ENCODE data around the gene ILDR1. TPM values are rescaled to one million over a fixed set of nuclear protein-coding genes. Genes with fewer than 3 reads are reported as not detected.

The ILDR1 gene
- total and polyA plus RNA-seq, 2 of the 8 experiments (the other 6 are each of a cell fraction or from before 2014, with no cell fraction given), result 1.8 TPM

DNA sequence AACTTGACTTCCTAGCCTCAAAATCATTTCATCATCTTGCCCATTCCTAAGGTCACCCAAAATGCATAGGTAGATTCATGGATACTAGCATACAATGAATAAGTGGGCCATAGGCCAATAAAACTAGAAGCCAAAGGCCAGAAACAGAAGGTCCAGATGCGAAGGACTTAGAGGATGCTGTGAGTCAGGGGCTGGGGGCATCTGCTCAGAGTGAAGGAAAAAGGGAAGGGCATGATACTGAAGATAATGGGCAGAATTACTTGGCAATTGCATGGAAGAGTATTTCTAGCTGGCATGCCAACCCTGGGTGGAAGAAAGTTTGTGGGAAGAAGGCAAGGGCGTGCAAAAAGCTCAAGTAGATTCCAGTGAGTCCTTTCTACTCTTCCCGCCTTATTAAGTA, 27.5 kb downstream of the ILDR1 start:
- Histone ChIP-seq H2BK20ac (ENCODE audit: low read length) (no peak overlapping the region), H3K14ac (ENCODE audit: insufficient read length) (no peak overlapping the region), H3K4me3 (ENCODE audit: extremely low read depth in 1 of 4, insufficient read depth in 2 of 4, low read depth in 3 of 4, low read length in 4 of 4) (no peak overlapping the region), H3K36me3 (ENCODE audit: control insufficient read depth in 2 of 4, insufficient read depth in 4 of 4, low read length in 3 of 4) (no peaks in the 10 kb centered on the region), H3K4ac (replicated peaks; ENCODE audit: insufficient read length, low read depth, low read length) (no peak overlapping the region), H2AFZ (ENCODE audit: low read length) (no peak overlapping the region), H3K27me3 (replicated peaks in 1 of 4; ENCODE audit: control insufficient read depth in 3 of 4, extremely low read depth in 1 of 4, insufficient read depth in 3 of 4, low read length in 3 of 4) (no peaks in the 10 kb centered on the region), H2AK5ac (ENCODE audit: low read depth, low read length) (no peak overlapping the region), H3K27ac (ENCODE audit: low read depth, low read length) (no peak overlapping the region), H4K8ac (ENCODE audit: extremely low read depth, insufficient read depth, low read length) (no peak overlapping the region), H3K9ac (replicated peaks in 1 of 4; ENCODE audit: extremely low read depth in 1 of 4, low read depth in 3 of 4, low read length in 3 of 4) (no peak overlapping the region), H3K23me2 (ENCODE audit: low read depth, low read length) (no peaks in the 10 kb centered on the region), H2BK5ac (ENCODE audit: low read depth, low read length) (no peak overlapping the region), H2BK15ac (ENCODE audit: low read length) (no peak overlapping the region), H2BK120ac (replicated peaks; ENCODE audit: low read depth, low read length) (no peak overlapping the region), H3K23ac (ENCODE audit: insufficient read length) (no peak overlapping the region), H4K20me1 (replicated peaks in 1 of 2; ENCODE audit: control insufficient read depth in 1 of 2, insufficient read depth in 2 of 2, low read length in 2 of 2) (no peaks in the 10 kb centered on the region), H3K79me1 (ENCODE audit: low read depth, low read length) (no peaks in the 10 kb centered on the region), H3K4me2 (ENCODE audit: insufficient read depth in 1 of 2, low read depth in 2 of 2, low read length in 2 of 2) (no peak overlapping the region), H3K79me2 (ENCODE audit: control insufficient read depth in 1 of 2, insufficient read depth in 2 of 2, low read length in 2 of 2) (no peaks in the 10 kb centered on the region), H4K5ac (ENCODE audit: insufficient read length, low read depth, low read length) (no peak overlapping the region), H3K9me3 (ENCODE audit: insufficient read depth in 2 of 2, low read depth in 1 of 2, low read length in 1 of 2) (no peaks in the 10 kb centered on the region), H3K18ac (ENCODE audit: extremely low read depth, low read length) (no peak overlapping the region), H4K91ac (replicated peaks; ENCODE audit: insufficient read length, low read length) (no peak overlapping the region), H3K56ac (replicated peaks; ENCODE audit: insufficient read length, low read depth, low read length) (no peak overlapping the region), H2BK12ac (ENCODE audit: low read depth, low read length) (no peak overlapping the region), H3K4me1 (replicated peaks in 1 of 4; ENCODE audit: control insufficient read depth in 3 of 4, insufficient read depth in 4 of 4, low read length in 3 of 4) (peaks cover 0 to 6% (median 2%) of the 10 kb centered on the region in 4 experiments; a peak in 3 of 7 replicates)
- 92% methylated on average over 3 of the region's 3 CpGs; no CpG with 5 or more reads in 1 of the 2 experiments for WGBS, 2 experiments (ENCODE audit: extremely low coverage in 1 of 2, insufficient coverage in 1 of 2, insufficient read length in 1 of 2, insufficient replicate concordance in 2 of 2, low coverage in 1 of 2, low lambda C conversion rate in 2 of 2, missing lambda C conversion rate in 1 of 2)
- ChIA-PET CTCF (ENCODE audit: partially characterized antibody) (interaction anchor here (1.2 to 4.8 kb wide), 13 partner anchors 14 to 448 kb away, joined by 3 to 64 read pairs (median 7); partner anchors contain the start of genes POLQ and SLC15A2), POLR2A (ENCODE audit: partially characterized antibody) (no interaction called here)
- DNase-seq (ENCODE audit: low read depth in 1 of 2, low spot score in 2 of 2) (no peak), FAIRE-seq (no peak)
- no peak for TF ChIP-seq JUN (IDR thresholded peaks at IDR 0.05; ENCODE audit: low read depth, low read length)
- no peak for TF ChIP-seq RFX5 (IDR thresholded peaks at IDR 0.05; ENCODE audit: borderline replicate concordance, low read depth, low read length)
- no peak for TF ChIP-seq PHF8 (conservative IDR thresholded peaks at IDR 0.05; ENCODE audit: low read depth, low read length)

Data from H1 (cell line).